GM12872 (cell line): ENCODE measurements around the gene SLC25A6.

Experiments
- CTCF ChIP-seq: IDR thresholded peaks from 3 replicates; pipeline ENCODE4 v1.5.1; 2011; ENCODE audit warnings: low read depth, mild to moderate bottlenecking, low read length, moderate library complexity; ENCODE audit not compliant: insufficient read depth

The SLC25A6 gene

GRCh38 chrX:1385253-1386223, 6.4 kb downstream of the SLC25A6 start:
- TF ChIP-seq CTCF, result no peak

GRCh38 chrX:1384658-1385252, 7.2 kb downstream of the SLC25A6 start:
- no peak for TF ChIP-seq CTCF

DNA sequence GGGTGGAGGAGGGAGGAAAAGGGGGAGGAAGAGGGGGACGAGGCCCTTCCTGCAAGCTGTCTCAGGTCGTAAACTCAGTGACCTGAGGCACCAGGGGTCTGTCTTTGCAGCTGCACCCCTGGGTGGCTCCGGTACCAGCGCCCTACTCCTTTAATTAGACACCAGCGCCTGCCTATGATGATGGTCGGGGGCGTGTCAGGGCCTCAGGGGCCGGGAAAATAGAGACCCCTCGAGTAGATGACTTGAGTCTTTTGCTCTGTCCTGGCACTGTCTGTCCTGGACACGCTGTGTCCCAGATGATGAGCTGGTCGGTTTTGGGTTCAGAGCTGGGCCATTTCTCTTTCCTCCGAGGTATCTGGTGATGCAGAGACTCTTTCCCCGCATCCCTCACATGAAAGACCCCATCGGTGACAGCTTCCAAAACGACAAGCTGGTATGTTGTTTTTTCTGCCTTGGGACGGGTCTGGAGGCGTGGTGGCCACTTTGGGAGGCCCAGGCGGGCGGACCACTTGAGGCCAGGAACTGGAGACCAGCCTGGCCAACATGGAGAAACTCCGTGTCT, 11.2 kb downstream of the SLC25A6 start:
- no peak for TF ChIP-seq CTCF

DNA sequence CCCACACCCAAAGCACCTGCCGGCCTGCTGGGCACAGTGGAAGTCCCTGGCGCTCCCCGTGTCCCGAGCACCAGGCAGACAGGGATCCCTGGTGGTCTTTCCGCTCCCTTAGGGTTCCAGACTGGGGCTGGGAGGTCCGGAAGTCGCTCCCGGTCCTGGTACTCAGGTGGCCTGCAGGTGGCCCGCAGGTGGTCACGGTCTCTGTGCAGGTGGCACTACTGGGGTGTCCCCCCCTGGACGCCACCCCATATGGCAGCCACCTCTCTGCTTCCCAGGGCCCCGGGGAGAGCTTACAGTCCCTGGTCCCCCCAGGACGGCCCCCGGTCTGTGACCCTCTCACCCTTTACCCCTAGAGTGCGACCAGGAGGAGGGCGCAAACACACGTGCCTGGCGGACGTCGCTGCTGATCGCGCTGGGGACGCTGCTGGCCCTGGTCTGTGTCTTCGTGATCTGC, 13.6 kb downstream of the SLC25A6 start:
- no peak for TF ChIP-seq CTCF

DNA sequence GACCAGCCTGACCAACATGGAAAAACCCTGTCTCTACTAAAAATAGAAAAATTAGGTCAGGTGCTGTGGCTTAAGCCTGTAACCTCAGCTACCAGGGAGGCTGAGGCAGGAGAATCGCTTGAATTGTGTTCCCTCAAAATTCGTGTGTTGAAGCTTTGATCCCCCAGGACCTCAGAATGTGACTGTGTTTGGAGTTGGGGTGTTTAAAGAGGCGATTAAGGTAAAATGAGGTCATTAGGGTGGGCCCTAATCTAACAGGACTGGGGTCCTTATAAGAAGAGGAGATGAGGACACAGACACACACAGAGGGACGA, 23.6 kb downstream of the SLC25A6 start:
- no peak for TF ChIP-seq CTCF

- TF ChIP-seq CTCF, result no peak
These were observed 30.0 kb downstream of the SLC25A6 start for GRCh38 chrX:1361910-1362309.

DNA sequence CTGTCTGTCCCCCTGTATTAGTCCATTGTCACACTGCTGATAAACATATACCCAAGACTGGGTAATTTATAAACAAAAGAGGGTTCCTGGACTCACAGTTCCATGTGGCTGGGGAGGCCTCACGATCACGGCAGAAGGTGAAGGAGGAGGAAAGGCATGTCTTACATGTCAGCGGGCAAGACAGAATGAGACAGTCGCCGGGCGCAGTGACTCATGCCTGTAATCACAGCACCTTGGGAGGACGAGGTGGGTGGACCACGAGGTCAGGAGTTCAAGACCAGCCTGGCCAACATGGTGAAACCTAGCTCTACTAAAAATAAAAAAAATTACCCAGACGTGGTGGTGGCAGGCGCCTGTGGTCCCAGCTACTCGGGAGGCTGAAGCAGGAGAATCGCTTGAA, 30.6 kb downstream of the SLC25A6 start:
- no peak for TF ChIP-seq CTCF
